ENCODE data around the gene MCM10. TPM values are rescaled to one million over a fixed set of nuclear protein-coding genes. Genes with fewer than 3 reads are reported as not detected.
"Not testable (repeated sequence)": the region's sequence is repeated elsewhere in the genome, so short reads cannot be mapped to it uniquely, and the experiment has no call there.

Gene MCM10
- total and polyA plus RNA-seq, 2 donors: 0.14 to 4.5 TPM

GRCh38 chr10:13236638-13237037 is 75.3 kb downstream of the MCM10 start:
- 82% methylated on average over 8 of the region's 8 CpGs for WGBS
- DNase-seq (ENCODE audit: extremely low spot score): no peak
- Histone ChIP-seq H3K4me1 (ENCODE audit: insufficient read depth) (no peaks in the 10 kb centered on the region), H3K27ac (ENCODE audit: low read depth) (no peak overlapping the region), H3K4me3 (ENCODE audit: low read depth, low read length) (no peak overlapping the region), H3K36me3 (ENCODE audit: insufficient read depth) (no peaks in the 10 kb centered on the region)

GRCh38 chr10:13238271-13239077 is 77.1 kb downstream of the MCM10 start:
- Histone ChIP-seq H3K36me3 (ENCODE audit: insufficient read depth) (no peaks in the 10 kb centered on the region), H3K27ac (ENCODE audit: low read depth) (no peak overlapping the region), H3K4me1 (ENCODE audit: insufficient read depth) (no peaks in the 10 kb centered on the region), H3K4me3 (ENCODE audit: low read depth, low read length) (no peak overlapping the region)
- no peak for DNase-seq (ENCODE audit: extremely low spot score)
- 69% methylated on average over 16 of the region's 16 CpGs for WGBS

GRCh38 chr10:13239923-13240322 is 78.6 kb downstream of the MCM10 start:
- Histone ChIP-seq H3K27ac (ENCODE audit: low read depth) (no peak overlapping the region), H3K4me3 (ENCODE audit: low read depth, low read length) (no peak overlapping the region), H3K4me1 (ENCODE audit: insufficient read depth) (no peaks in the 10 kb centered on the region), H3K36me3 (ENCODE audit: insufficient read depth) (no peaks in the 10 kb centered on the region)
- no peak for DNase-seq (ENCODE audit: extremely low spot score)
- WGBS: 87% methylated on average over 7 of the region's 7 CpGs

- Histone ChIP-seq H3K27ac (ENCODE audit: low read depth) (no peak overlapping the region), H3K4me1 (ENCODE audit: insufficient read depth) (no peaks in the 10 kb centered on the region), H3K36me3 (ENCODE audit: insufficient read depth) (no peaks in the 10 kb centered on the region), H3K4me3 (ENCODE audit: low read depth, low read length) (no peak overlapping the region)
- WGBS: 91% methylated on average over 3 of the region's 3 CpGs
- no peak for DNase-seq (ENCODE audit: extremely low spot score)
These were observed 80.3 kb downstream of the MCM10 start for GRCh38 chr10:13241613-13242012.

GRCh38 chr10:13242260-13242659 is 80.9 kb downstream of the MCM10 start:
- DNase-seq (ENCODE audit: extremely low spot score); H3K4me1 ChIP-seq (ENCODE audit: insufficient read depth); H3K4me3 ChIP-seq (ENCODE audit: low read depth, low read length); H3K27ac ChIP-seq (ENCODE audit: low read depth); H3K36me3 ChIP-seq (ENCODE audit: insufficient read depth): not testable (repeated sequence)
- WGBS: 86% methylated on average over 5 of the region's 5 CpGs

GRCh38 chr10:13247246-13247645 is 85.9 kb downstream of the MCM10 start:
- Histone ChIP-seq H3K4me3 (ENCODE audit: low read depth, low read length) (no peak overlapping the region), H3K36me3 (ENCODE audit: insufficient read depth) (no peaks in the 10 kb centered on the region), H3K27ac (ENCODE audit: low read depth) (no peak overlapping the region), H3K4me1 (ENCODE audit: insufficient read depth) (no peaks in the 10 kb centered on the region)
- no peak for DNase-seq (ENCODE audit: extremely low spot score)
- WGBS: 60% methylated on average over 9 of the region's 9 CpGs

- H3K27ac ChIP-seq (ENCODE audit: low read depth): no peak overlapping the region
- no peaks in the 10 kb centered on the region for H3K36me3 ChIP-seq (ENCODE audit: insufficient read depth)
- no peaks in the 10 kb centered on the region for H3K4me1 ChIP-seq (ENCODE audit: insufficient read depth)
- no peak for DNase-seq (ENCODE audit: extremely low spot score)
- 92% methylated on average over 4 of the region's 4 CpGs for WGBS
- no peak overlapping the region for H3K4me3 ChIP-seq (ENCODE audit: low read depth, low read length)
These were observed 86.4 kb downstream of the MCM10 start for GRCh38 chr10:13247784-13248183.

GRCh38 chr10:13253726-13254125 is 92.4 kb downstream of the MCM10 start:
- Histone ChIP-seq H3K36me3 (ENCODE audit: insufficient read depth) (no peaks in the 10 kb centered on the region), H3K4me3 (ENCODE audit: low read depth, low read length) (no peak overlapping the region), H3K27ac (ENCODE audit: low read depth) (no peak overlapping the region), H3K4me1 (ENCODE audit: insufficient read depth) (no peaks in the 10 kb centered on the region)
- no peak for DNase-seq (ENCODE audit: extremely low spot score)
- 88% methylated on average over 4 of the region's 4 CpGs for WGBS

GRCh38 chr10:13256627-13257026 is 95.3 kb downstream of the MCM10 start:
- no peak overlapping the region for H3K27ac ChIP-seq (ENCODE audit: low read depth)
- DNase-seq (ENCODE audit: extremely low spot score): no peak
- 90% methylated on average over 2 of the region's 2 CpGs for WGBS
- no peaks in the 10 kb centered on the region for H3K4me1 ChIP-seq (ENCODE audit: insufficient read depth)
- H3K4me3 ChIP-seq (ENCODE audit: low read depth, low read length): no peak overlapping the region
- no peaks in the 10 kb centered on the region for H3K36me3 ChIP-seq (ENCODE audit: insufficient read depth)

- WGBS: 68% methylated on average over 5 of the region's 5 CpGs
- Histone ChIP-seq H3K4me3 (ENCODE audit: low read depth, low read length) (no peak overlapping the region), H3K4me1 (ENCODE audit: insufficient read depth) (no peaks in the 10 kb centered on the region), H3K27ac (ENCODE audit: low read depth) (no peak overlapping the region), H3K36me3 (ENCODE audit: insufficient read depth) (no peaks in the 10 kb centered on the region)
- DNase-seq (ENCODE audit: extremely low spot score): no peak
These were observed 96.3 kb downstream of the MCM10 start for GRCh38 chr10:13257621-13258140.

Small RNA genes within 50 kb of the gene (small RNA-seq; reads per million reads assigned to genes)
- gene RNU6-6P: not detected

Other genes with a start within 250 kb of the MCM10 start
- gene CCDC3, start 159.8 kb upstream of the MCM10 start, total RNA-seq: 22.5 TPM
- 30.6 TPM for gene CCDC3, start 159.8 kb upstream of the MCM10 start, polyA plus RNA-seq
- 38.5 TPM for gene OPTN, start 61.4 kb upstream of the MCM10 start, total RNA-seq
- 54.9 TPM for gene OPTN, start 61.4 kb upstream of the MCM10 start, polyA plus RNA-seq
- not detected for gene UCMA, start 72.8 kb downstream of the MCM10 start, total RNA-seq
- not detected for gene UCMA, start 72.8 kb downstream of the MCM10 start, polyA plus RNA-seq
- gene PHYH, start 138.5 kb downstream of the MCM10 start, total RNA-seq: 20.8 TPM
- 38.3 TPM for gene PHYH, start 138.5 kb downstream of the MCM10 start, polyA plus RNA-seq
- gene SEPHS1, start 186.7 kb downstream of the MCM10 start, total RNA-seq: 52.4 TPM
- gene SEPHS1, start 186.7 kb downstream of the MCM10 start, polyA plus RNA-seq: 39.9 TPM

Data from urinary bladder (tissue), 4 donors.